GM12864 (cell line): ENCODE data around the gene KIAA1217.

Experiments
- DNase-seq: peaks from one replicate; pipeline ENCODE4 v3.0.0-alpha.2; 2011; ENCODE audit warnings: low read depth
- H3K4me3 ChIP-seq: 2 replicates; pipeline ENCODE4 v1.5.1; 2011; ENCODE audit warnings: mild to moderate bottlenecking, low read depth, low read length, control low read depth
- CTCF ChIP-seq: IDR thresholded peaks from 2 replicates; pipeline ENCODE4 v1.5.1; 2011; ENCODE audit warnings: low read depth, mild to moderate bottlenecking, moderate library complexity, low read length, control low read depth, inconsistent platforms; ENCODE audit errors: missing control alignments

KIAA1217 gene

GRCh38 chr10:24404567-24404966 is 195.6 kb downstream of the KIAA1217 start:
- DNase-seq: no peak
- TF ChIP-seq CTCF: no peak
- no peak overlapping the region for H3K4me3 ChIP-seq

- H3K4me3 ChIP-seq: no peak overlapping the region
- DNase-seq: no peak
- TF ChIP-seq CTCF: no peak
Observed at GRCh38 chr10:24405635-24406034, 196.7 kb downstream of the KIAA1217 start.

GRCh38 chr10:24406809-24407483 is 198.0 kb downstream of the KIAA1217 start:
- DNase-seq: no peak
- H3K4me3 ChIP-seq: no peak overlapping the region
- no peak for TF ChIP-seq CTCF

GRCh38 chr10:24407928-24408327 is 199.0 kb downstream of the KIAA1217 start:
- no peak overlapping the region for H3K4me3 ChIP-seq
- no peak for DNase-seq
- no peak for TF ChIP-seq CTCF

GRCh38 chr10:24408365-24408764 is 199.4 kb downstream of the KIAA1217 start:
- no peak overlapping the region for H3K4me3 ChIP-seq

GRCh38 chr10:24414597-24414996 is 205.7 kb downstream of the KIAA1217 start:
- H3K4me3 ChIP-seq: no peak overlapping the region
- TF ChIP-seq CTCF: no peak
- DNase-seq: no peak

More at GRCh38 chr10:24408365-24408764, 199.4 kb downstream of the KIAA1217 start:
- no peak for DNase-seq
- TF ChIP-seq CTCF: no peak
